Measurements from ENCODE around the gene PALD1. TPM values are rescaled to one million over a fixed set of nuclear protein-coding genes. Genes with fewer than 3 reads are reported as not detected.
"Not testable (repeated sequence)": the region's sequence is repeated elsewhere in the genome, so short reads cannot be mapped to it uniquely, and the experiment has no call there.

The PALD1 gene
- total RNA-seq, 1 donor from 2014 or later, result 3.9 TPM

DNA sequence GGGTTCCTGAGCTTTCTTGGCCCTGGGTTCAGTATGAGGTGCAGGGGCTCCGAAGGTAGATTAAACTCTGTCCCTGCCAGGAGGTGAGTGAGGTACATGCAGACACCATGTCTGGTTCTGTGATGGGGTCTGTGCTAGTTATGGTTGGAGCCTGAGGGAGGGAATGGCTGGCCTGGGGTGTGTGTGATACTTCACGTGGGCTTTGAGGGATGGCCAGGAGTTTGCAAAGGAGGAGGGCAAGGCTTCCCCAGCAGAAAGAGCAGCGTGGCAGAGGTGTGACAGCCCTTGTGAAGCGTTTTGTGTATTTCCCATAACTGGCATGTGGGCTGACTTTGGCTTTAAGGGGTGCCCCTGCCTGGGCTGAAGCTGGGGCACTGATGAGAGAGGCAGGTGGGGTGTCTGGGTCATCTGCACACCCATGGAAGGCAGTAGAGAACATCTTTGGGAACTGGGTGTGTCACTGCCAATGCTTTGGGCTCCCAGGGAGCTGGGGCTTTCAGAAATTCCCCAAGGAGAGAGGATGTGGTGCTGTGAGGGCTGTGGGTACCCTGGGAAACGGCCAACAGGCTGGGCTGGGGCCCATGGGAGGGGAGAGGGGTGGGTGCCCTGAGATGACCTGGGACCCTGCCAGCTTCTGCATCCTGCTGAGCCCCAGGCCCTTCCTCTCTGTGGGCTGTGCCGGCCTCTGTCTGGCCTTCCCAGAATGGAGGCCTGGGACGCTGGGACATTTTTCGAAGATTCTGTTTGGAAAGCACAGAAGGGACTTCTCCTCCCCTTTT lies 4.6 kb downstream of the PALD1 start:
- H3K27me3 ChIP-seq (ENCODE audit: control insufficient read depth, insufficient read depth, low read length), result no peaks in the 10 kb centered on the region
- H3K36me3 ChIP-seq (ENCODE audit: control insufficient read depth, insufficient read depth, low read length), result no peaks in the 10 kb centered on the region
- no peak overlapping the region for H3K4me3 ChIP-seq (ENCODE audit: low read depth, low read length)
- no peak for DNase-seq (ENCODE audit: low read depth)
- TF ChIP-seq, protein P1, sequence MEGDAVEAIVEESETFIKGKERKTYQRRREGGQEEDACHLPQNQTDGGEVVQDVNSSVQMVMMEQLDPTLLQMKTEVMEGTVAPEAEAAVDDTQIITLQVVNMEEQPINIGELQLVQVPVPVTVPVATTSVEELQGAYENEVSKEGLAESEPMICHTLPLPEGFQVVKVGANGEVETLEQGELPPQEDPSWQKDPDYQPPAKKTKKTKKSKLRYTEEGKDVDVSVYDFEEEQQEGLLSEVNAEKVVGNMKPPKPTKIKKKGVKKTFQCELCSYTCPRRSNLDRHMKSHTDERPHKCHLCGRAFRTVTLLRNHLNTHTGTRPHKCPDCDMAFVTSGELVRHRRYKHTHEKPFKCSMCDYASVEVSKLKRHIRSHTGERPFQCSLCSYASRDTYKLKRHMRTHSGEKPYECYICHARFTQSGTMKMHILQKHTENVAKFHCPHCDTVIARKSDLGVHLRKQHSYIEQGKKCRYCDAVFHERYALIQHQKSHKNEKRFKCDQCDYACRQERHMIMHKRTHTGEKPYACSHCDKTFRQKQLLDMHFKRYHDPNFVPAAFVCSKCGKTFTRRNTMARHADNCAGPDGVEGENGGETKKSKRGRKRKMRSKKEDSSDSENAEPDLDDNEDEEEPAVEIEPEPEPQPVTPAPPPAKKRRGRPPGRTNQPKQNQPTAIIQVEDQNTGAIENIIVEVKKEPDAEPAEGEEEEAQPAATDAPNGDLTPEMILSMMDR (IDR thresholded peaks at IDR 0.05; ENCODE audit: insufficient read depth, low read length, poor library complexity, severe bottlenecking), result no peak

DNA sequence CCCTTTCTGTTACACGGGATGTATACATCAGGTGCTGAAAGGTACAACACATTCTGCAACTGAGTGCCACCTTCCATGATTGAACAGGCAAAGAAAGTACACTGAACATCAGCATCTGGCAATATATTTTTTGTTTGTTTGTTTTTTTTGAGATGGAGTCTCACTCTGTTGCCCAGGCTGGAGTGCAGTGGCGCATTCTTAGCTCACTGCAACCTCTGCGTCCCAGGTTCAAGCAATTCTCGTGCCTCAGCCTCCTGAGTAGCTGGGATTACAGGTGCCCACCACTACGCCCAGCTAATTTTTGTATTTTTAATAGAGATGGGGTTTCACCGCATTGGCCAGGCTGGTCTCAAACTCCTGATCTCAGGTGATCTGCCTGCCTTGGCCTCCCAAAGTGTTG lies 5.3 kb downstream of the PALD1 start:
- not testable (repeated sequence) for DNase-seq (ENCODE audit: low read depth); H3K4me3 ChIP-seq (ENCODE audit: low read depth, low read length)

DNA sequence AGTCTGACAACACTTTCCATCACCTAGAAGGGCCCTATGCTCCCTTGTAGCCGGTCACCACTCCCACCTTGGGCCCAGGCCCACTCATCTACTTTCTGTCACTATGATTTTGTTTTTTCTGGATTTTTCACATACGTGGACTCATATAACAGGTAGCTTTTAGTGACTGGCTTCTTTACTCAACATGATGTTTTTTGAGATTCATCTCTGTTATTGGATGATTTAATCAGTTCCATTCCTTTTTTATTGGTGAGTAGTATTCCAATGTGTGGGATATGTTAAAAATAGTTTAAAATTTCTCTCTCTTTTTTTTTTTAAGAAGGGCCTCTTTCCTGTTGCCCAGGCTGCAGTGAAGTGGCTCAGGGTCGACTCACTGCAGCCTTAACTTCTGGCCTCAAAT lies 9.3 kb downstream of the PALD1 start:
- Histone ChIP-seq H3K4me3 (ENCODE audit: low read depth, low read length) (no peak overlapping the region), H3K27me3 (ENCODE audit: control insufficient read depth, insufficient read depth, low read length) (no peaks in the 10 kb centered on the region), H3K36me3 (ENCODE audit: control insufficient read depth, insufficient read depth, low read length) (no peaks in the 10 kb centered on the region)
- TF ChIP-seq, protein P1 (IDR thresholded peaks at IDR 0.05; ENCODE audit: insufficient read depth, low read length, poor library complexity, severe bottlenecking), result no peak
- DNase-seq (ENCODE audit: low read depth), result no peak

More for the DNA sequence above, 5.3 kb downstream of the PALD1 start:
- not testable (repeated sequence) for H3K36me3 ChIP-seq (ENCODE audit: control insufficient read depth, insufficient read depth, low read length); H3K27me3 ChIP-seq (ENCODE audit: control insufficient read depth, insufficient read depth, low read length)

DNA sequence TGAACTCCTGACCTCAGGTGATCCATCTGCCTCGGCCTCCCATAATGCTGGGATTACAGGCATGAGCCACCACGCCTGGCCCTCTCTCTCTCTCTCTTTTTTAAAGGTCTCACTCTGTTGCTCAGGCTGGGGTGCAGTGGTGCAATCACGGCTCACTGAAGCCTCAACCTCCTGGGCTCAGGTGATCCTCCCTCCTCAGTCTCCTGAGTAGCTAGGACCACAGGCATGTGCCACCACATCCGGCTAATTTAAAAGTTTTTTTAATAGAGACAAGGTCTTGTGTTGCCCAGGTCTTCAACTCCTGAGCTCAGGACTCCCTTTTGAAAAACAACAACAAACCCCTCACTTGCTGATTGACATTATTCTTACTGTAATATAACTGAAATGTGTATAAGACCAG lies 11.6 kb downstream of the PALD1 start:
- Histone ChIP-seq H3K36me3 (ENCODE audit: control insufficient read depth, insufficient read depth, low read length) (no peaks in the 10 kb centered on the region), H3K4me3 (ENCODE audit: low read depth, low read length) (no peak overlapping the region), H3K27me3 (ENCODE audit: control insufficient read depth, insufficient read depth, low read length) (no peaks in the 10 kb centered on the region)
- TF ChIP-seq, protein P1 (IDR thresholded peaks at IDR 0.05; ENCODE audit: insufficient read depth, low read length, poor library complexity, severe bottlenecking), result no peak
- DNase-seq (ENCODE audit: low read depth), result no peak

DNA sequence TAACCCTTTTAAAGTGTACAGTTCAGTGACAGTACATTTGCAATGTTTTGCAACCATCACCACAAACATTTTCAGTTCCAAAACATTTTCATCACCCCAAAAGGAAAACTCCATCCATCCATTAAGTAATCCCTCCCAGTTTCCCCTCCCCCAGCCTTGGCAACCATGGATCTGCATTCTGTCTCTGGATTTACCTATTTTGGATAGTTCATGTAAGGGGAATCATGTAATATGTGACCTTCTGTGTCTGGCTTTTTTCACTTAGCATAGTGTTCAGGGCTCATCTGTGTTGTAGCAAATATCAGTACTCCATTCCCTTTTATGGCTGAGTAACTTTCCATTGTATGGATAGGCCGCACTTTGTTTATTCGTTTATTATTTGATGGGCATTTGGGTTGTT lies 13.0 kb downstream of the PALD1 start:
- Histone ChIP-seq H3K4me3 (ENCODE audit: low read depth, low read length) (no peak overlapping the region), H3K27me3 (ENCODE audit: control insufficient read depth, insufficient read depth, low read length) (no peaks in the 10 kb centered on the region), H3K36me3 (ENCODE audit: control insufficient read depth, insufficient read depth, low read length) (no peaks in the 10 kb centered on the region)
- TF ChIP-seq, protein P1 (IDR thresholded peaks at IDR 0.05; ENCODE audit: insufficient read depth, low read length, poor library complexity, severe bottlenecking), result no peak
- no peak for DNase-seq (ENCODE audit: low read depth)

DNA sequence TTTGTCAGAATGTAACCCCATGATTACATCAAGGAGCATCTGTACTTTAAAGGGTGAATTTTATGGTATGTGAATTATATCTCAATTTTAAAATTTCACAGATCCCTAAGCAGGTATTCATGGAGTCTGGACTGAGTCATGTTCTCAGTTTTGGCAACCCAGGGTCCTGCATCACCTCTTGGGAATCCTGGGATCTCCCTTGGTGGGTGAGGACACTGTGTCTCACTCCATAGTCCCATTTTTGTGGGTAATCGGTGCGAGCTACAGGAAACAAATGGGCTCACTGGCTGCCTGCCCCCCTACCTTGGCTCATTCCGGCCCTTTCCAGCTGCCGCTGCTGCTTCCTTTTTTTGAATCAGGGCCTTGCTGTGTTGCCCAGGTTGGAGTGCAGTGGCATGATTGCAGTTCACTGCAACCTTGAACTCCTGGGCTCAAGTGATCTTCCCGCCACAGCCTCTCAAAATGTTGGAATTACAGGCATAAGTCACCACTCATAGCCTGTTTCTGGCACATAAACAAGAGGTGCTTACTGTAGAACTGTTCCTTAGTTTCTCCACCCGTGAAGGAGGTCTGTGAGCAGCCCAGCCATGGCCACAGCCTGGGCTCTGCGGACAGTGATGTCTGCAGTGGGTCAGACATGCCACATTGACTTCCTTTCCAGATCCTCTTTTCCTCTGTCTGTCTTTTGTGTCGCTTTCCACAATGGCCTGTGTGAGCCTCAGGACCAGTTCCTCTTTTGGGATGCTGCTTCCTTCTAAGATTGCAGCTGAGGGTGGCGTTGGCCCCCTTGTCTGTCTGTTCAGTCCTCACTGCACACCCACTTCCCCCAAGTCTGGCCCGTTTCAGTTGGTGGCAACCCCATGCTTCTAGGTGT lies 14.5 kb downstream of the PALD1 start:
- H3K4me3 ChIP-seq (ENCODE audit: low read depth, low read length), result no peak overlapping the region
- TF ChIP-seq, protein P1 (IDR thresholded peaks at IDR 0.05; ENCODE audit: insufficient read depth, low read length, poor library complexity, severe bottlenecking), result no peak
- H3K36me3 ChIP-seq (ENCODE audit: control insufficient read depth, insufficient read depth, low read length), result no peaks in the 10 kb centered on the region
- no peak for DNase-seq (ENCODE audit: low read depth)
- H3K27me3 ChIP-seq (ENCODE audit: control insufficient read depth, insufficient read depth, low read length), result no peaks in the 10 kb centered on the region

Measured in kidney epithelial cell (primary cell).